Astrocyte (in vitro differentiated cells and primary cell): ENCODE results near the gene CITED1. TPM values are rescaled to one million over a fixed set of nuclear protein-coding genes. Genes with fewer than 3 reads are reported as not detected.

Experiments
- DNase-seq: peaks from one replicate; pipeline ENCODE4 v3.0.0-alpha.2; 2010; ENCODE audit warnings: low read depth
- FAIRE-seq: peaks from 2 replicates; lab custom pipeline; 2011; peaks lifted over from hg19 to GRCh38; lab: Jason Lieb, UNC
- H2AFZ ChIP-seq: 2 replicates; pipeline ENCODE4 v1.6.0; 2012; ENCODE audit warnings: low read depth, low read length, inconsistent platforms
- H3K27ac ChIP-seq: 2 replicates; pipeline ENCODE4 v1.5.1; 2011; ENCODE audit warnings: low read depth, low read length, inconsistent platforms
- H3K27me3 ChIP-seq: 2 replicates; pipeline ENCODE4 v1.6.0; 2011; ENCODE audit warnings: low read length, inconsistent platforms; ENCODE audit not compliant: insufficient read depth
- H3K36me3 ChIP-seq: 2 replicates; pipeline ENCODE4 v1.5.1; 2011; ENCODE audit warnings: low read length, inconsistent platforms; ENCODE audit not compliant: insufficient read depth
- H3K4me1 ChIP-seq: 2 replicates; pipeline ENCODE4 v1.5.1; 2011; ENCODE audit warnings: low read length, inconsistent platforms; ENCODE audit not compliant: insufficient read depth
- H3K4me2 ChIP-seq: 2 replicates; pipeline ENCODE4 v1.6.0; 2012; ENCODE audit warnings: low read length, inconsistent platforms
- H3K4me3 ChIP-seq: 2 replicates; pipeline ENCODE4 v1.5.1; 2011; ENCODE audit warnings: low read depth, mild to moderate bottlenecking, low read length, inconsistent platforms; ENCODE audit not compliant: insufficient read depth
- H3K79me2 ChIP-seq: 2 replicates; pipeline ENCODE4 v1.6.0; 2012; ENCODE audit warnings: mild to moderate bottlenecking, low read length, inconsistent platforms; ENCODE audit not compliant: insufficient read depth
- H3K9ac ChIP-seq: 2 replicates; pipeline ENCODE4 v1.6.0; 2012; ENCODE audit warnings: mild to moderate bottlenecking, low read length, inconsistent platforms
- H3K9me3 ChIP-seq: 2 replicates; pipeline ENCODE4 v1.5.1; 2012; ENCODE audit warnings: low read depth, mild to moderate bottlenecking, low read length, inconsistent platforms; ENCODE audit not compliant: insufficient read depth
- H4K20me1 ChIP-seq: 2 replicates; pipeline ENCODE4 v1.6.0; 2012; ENCODE audit warnings: low read length, inconsistent platforms; ENCODE audit not compliant: insufficient read depth
- H3K27ac Mint-ChIP-seq: one replicate; pipeline ENCODE4 v1.8.0; 2021; ENCODE audit warnings: mild to moderate bottlenecking, mixed read lengths; ENCODE audit not compliant: unreplicated experiment
- H3K27me3 Mint-ChIP-seq: one replicate; pipeline ENCODE4 v1.8.0; 2021; ENCODE audit warnings: low read depth, mixed read lengths; ENCODE audit not compliant: unreplicated experiment
- H3K36me3 Mint-ChIP-seq: one replicate; pipeline ENCODE4 v1.8.0; 2021; ENCODE audit warnings: low read depth, mixed read lengths; ENCODE audit not compliant: unreplicated experiment
- H3K4me1 Mint-ChIP-seq: one replicate; pipeline ENCODE4 v1.8.0; 2021; ENCODE audit warnings: low read depth, mixed read lengths; ENCODE audit not compliant: unreplicated experiment
- H3K4me3 Mint-ChIP-seq: one replicate; pipeline ENCODE4 v1.8.0; 2021; ENCODE audit warnings: mild to moderate bottlenecking, moderate library complexity, mixed read lengths; ENCODE audit not compliant: unreplicated experiment
- H3K9me3 Mint-ChIP-seq: one replicate; pipeline ENCODE4 v1.8.0; 2021; ENCODE audit warnings: mild to moderate bottlenecking, mixed read lengths; ENCODE audit not compliant: unreplicated experiment
- EZH2 ChIP-seq: IDR thresholded peaks from 2 replicates; pipeline ENCODE4 v1.6.1; 2012; ENCODE audit warnings: mild to moderate bottlenecking, low read length, inconsistent platforms; ENCODE audit not compliant: insufficient read depth
- total RNA-seq: library from RNA; stranded (reverse); gene quantifications from 2 replicates; pipeline ENCODE4 v1.2.1, GENCODE V29; 2021
- TF ChIP-seq, protein P1 (sequence below): IDR thresholded peaks from 2 replicates; pipeline ENCODE4 v1.5.1; 2011; ENCODE audit warnings: low read depth, mild to moderate bottlenecking, inconsistent platforms, low read length, moderate library complexity; ENCODE audit not compliant: insufficient read depth

CITED1 gene
- total RNA-seq, 1 donor from 2014 or later = not detected

GRCh38 chrX:72348247-72348979, 42.7 kb upstream of the CITED1 start:
- no peak overlapping the region for H2AFZ ChIP-seq
- H3K4me2 ChIP-seq = no peak overlapping the region
- no peaks in the 10 kb centered on the region for H3K79me2 ChIP-seq
- peak overlapping the region; percentile 23 for H3K27ac Mint-ChIP-seq
- DNase-seq (no peak), FAIRE-seq (peak; percentile 56)
- H3K9me3 ChIP-seq = no peaks in the 10 kb centered on the region
- no peaks in the 10 kb centered on the region for H3K4me1 ChIP-seq
- H3K4me3 Mint-ChIP-seq = no peak overlapping the region
- H3K27ac ChIP-seq = no peak overlapping the region
- no peaks in the 10 kb centered on the region for H3K27me3 ChIP-seq
- H3K4me1 Mint-ChIP-seq = peaks cover 12% of the 10 kb centered on the region
- no peaks in the 10 kb centered on the region for H4K20me1 ChIP-seq
- no peak overlapping the region for H3K9ac ChIP-seq
- H3K9me3 Mint-ChIP-seq = peaks cover 1% of the 10 kb centered on the region
- TF ChIP-seq, protein P1, sequence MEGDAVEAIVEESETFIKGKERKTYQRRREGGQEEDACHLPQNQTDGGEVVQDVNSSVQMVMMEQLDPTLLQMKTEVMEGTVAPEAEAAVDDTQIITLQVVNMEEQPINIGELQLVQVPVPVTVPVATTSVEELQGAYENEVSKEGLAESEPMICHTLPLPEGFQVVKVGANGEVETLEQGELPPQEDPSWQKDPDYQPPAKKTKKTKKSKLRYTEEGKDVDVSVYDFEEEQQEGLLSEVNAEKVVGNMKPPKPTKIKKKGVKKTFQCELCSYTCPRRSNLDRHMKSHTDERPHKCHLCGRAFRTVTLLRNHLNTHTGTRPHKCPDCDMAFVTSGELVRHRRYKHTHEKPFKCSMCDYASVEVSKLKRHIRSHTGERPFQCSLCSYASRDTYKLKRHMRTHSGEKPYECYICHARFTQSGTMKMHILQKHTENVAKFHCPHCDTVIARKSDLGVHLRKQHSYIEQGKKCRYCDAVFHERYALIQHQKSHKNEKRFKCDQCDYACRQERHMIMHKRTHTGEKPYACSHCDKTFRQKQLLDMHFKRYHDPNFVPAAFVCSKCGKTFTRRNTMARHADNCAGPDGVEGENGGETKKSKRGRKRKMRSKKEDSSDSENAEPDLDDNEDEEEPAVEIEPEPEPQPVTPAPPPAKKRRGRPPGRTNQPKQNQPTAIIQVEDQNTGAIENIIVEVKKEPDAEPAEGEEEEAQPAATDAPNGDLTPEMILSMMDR = no peak
- no peak for TF ChIP-seq EZH2
- H3K4me3 ChIP-seq = no peak overlapping the region
- H3K36me3 Mint-ChIP-seq = no peaks in the 10 kb centered on the region
- H3K27me3 Mint-ChIP-seq = no peaks in the 10 kb centered on the region
- H3K36me3 ChIP-seq = no peaks in the 10 kb centered on the region

GRCh38 chrX:72347366-72347765, 41.7 kb upstream of the CITED1 start:
- Histone ChIP-seq H3K4me1 (no peaks in the 10 kb centered on the region), H3K36me3 (no peaks in the 10 kb centered on the region), H3K4me2 (no peak overlapping the region), H4K20me1 (no peaks in the 10 kb centered on the region), H3K27me3 (no peaks in the 10 kb centered on the region), H3K9ac (no peak overlapping the region), H3K9me3 (no peaks in the 10 kb centered on the region), H3K4me3 (no peak overlapping the region), H3K27ac (no peak overlapping the region), H3K79me2 (no peaks in the 10 kb centered on the region), H2AFZ (no peak overlapping the region)
- Mint-ChIP-seq H3K4me3 (no peak overlapping the region), H3K4me1 (peaks cover 12% of the 10 kb centered on the region), H3K27ac (no peak overlapping the region), H3K9me3 (peaks cover 1% of the 10 kb centered on the region), H3K36me3 (no peaks in the 10 kb centered on the region), H3K27me3 (no peaks in the 10 kb centered on the region)
- DNase-seq = no peak
- TF ChIP-seq EZH2 = no peak
- TF ChIP-seq, protein P1 = no peak
- FAIRE-seq = peak; percentile 26

GRCh38 chrX:72346302-72346949, 40.7 kb upstream of the CITED1 start:
- Mint-ChIP-seq H3K27me3 (no peaks in the 10 kb centered on the region), H3K9me3 (peaks cover 1% of the 10 kb centered on the region), H3K27ac (no peak overlapping the region), H3K36me3 (no peaks in the 10 kb centered on the region), H3K4me3 (no peak overlapping the region), H3K4me1 (peaks cover 12% of the 10 kb centered on the region)
- Histone ChIP-seq H3K4me2 (no peak overlapping the region), H3K27me3 (no peaks in the 10 kb centered on the region), H3K9ac (no peak overlapping the region), H2AFZ (no peak overlapping the region), H3K9me3 (no peaks in the 10 kb centered on the region), H3K4me3 (no peak overlapping the region), H3K36me3 (no peaks in the 10 kb centered on the region), H4K20me1 (no peaks in the 10 kb centered on the region), H3K27ac (no peak overlapping the region), H3K4me1 (no peaks in the 10 kb centered on the region), H3K79me2 (no peaks in the 10 kb centered on the region)
- DNase-seq = no peak
- TF ChIP-seq, protein P1 = no peak
- no peak for TF ChIP-seq EZH2
- FAIRE-seq = no peak
